ENCODE results near the gene SCNN1G.

SCNN1G gene

GRCh38 chr16:23155445-23156049, 27.0 kb upstream of the SCNN1G start:
- DNase-seq = no peak

DNA sequence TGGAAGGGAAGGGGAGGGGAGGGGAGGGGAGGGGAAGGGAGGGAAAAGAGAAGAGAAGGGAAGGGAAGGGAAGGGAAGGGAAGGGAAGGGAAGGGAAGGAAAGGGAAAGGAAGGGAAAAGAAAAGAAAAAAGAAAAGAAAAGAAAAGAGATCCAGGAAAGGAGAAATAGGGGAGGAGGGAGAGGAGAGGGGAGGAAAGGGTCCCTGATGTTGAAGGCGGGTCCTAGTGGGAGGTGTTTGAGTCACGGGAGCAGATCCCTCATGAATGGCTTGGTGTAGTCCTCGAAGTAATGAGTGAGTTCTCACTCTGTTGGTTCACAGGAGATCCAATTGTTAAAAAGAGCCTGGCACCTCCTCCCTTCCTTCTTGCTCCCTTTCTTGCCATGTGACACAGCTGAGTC, 26.4 kb upstream of the SCNN1G start:
- no peak for DNase-seq

GRCh38 chr16:23156946-23157460, 25.5 kb upstream of the SCNN1G start:
- DNase-seq = no peak

DNA sequence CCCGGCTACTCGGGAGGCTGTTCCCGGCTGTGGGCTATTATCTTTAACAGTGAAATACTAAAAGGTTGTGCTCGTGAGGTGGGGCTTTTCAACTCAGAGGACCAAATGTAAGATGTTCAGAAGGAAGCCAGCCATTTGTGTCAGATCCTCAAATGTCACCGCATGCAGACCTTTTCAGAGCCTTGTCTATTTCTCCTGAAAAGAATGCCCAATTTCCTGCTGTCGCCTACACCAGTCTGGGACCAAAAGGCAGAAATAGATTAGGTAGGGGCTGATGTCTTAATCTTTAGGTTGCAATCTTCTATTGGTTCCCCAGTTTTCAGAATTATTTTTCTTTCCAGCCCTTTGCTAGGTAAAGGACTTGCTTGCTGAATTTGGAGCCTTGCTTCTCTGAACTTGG, 24.4 kb upstream of the SCNN1G start:
- no peak for DNase-seq

GRCh38 chr16:23160082-23160481, 22.5 kb upstream of the SCNN1G start:
- DNase-seq = no peak

DNA sequence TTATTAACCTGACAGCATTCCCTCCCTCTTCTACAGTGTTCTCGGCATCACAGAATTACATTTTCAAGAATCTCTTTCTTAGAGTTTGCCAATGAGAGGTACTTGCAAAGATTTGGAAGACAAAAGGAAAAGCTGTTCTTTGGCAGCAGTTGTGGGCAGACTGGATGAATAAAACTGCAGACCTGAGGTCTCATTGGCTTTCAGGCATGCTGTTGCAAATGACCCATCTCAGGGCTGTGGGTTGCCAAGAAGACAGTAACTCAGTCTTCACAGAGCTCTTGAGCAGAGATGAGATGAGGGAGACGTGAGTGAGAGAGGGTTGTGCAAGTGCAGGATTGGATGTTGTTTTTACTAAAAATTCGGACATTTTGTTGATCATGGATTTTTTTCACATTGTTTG, 22.0 kb upstream of the SCNN1G start:
- no peak for DNase-seq

- DNase-seq = no peak
Observed at GRCh38 chr16:23163921-23164320, 18.6 kb upstream of the SCNN1G start.

- DNase-seq = no peak
Observed at GRCh38 chr16:23164736-23165135, 17.8 kb upstream of the SCNN1G start.

- DNase-seq = no peak
Observed at GRCh38 chr16:23172583-23172982, 10.0 kb upstream of the SCNN1G start.

GRCh38 chr16:23172994-23173393, 9.6 kb upstream of the SCNN1G start:
- no peak for DNase-seq

GRCh38 chr16:23174622-23175021, 7.9 kb upstream of the SCNN1G start:
- no peak for DNase-seq

- DNase-seq = no peak
Observed at GRCh38 chr16:23175651-23176050, 6.9 kb upstream of the SCNN1G start.

GRCh38 chr16:23181506-23181905, 1.0 kb upstream of the SCNN1G start:
- no peak for DNase-seq

GRCh38 chr16:23182206-23182678, 303 bp upstream of the SCNN1G start:
- DNase-seq = peak; percentile 92

- no peak for DNase-seq
Observed at GRCh38 chr16:23183543-23183862, 958 bp downstream of the SCNN1G start.

DNA sequence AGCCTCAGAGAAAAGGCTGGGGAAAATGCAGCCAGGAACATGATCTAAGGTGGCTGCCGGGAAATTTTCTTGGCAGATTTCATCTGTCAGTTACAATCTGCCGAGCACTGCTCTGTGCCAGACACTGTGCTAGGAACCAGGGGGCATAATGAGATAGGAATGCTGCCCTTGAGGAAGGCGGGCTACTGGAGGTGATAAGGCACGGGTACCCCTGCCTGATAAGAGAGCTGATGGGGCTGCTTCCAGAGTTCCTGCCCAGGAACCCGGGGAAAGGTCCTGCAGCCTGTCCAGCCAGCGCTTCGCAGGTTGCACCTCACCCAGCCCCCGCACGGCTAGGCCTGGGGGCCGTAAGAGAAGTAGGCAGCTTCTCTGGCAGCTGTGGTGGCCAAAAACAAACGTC, 3.1 kb downstream of the SCNN1G start:
- DNase-seq = no peak

- DNase-seq = no peak
Observed at GRCh38 chr16:23186171-23186570, 3.6 kb downstream of the SCNN1G start.

- no peak for DNase-seq
Observed at GRCh38 chr16:23187341-23187740, 4.8 kb downstream of the SCNN1G start.

- DNase-seq = no peak
Observed at GRCh38 chr16:23188911-23189310, 6.4 kb downstream of the SCNN1G start.

DNA sequence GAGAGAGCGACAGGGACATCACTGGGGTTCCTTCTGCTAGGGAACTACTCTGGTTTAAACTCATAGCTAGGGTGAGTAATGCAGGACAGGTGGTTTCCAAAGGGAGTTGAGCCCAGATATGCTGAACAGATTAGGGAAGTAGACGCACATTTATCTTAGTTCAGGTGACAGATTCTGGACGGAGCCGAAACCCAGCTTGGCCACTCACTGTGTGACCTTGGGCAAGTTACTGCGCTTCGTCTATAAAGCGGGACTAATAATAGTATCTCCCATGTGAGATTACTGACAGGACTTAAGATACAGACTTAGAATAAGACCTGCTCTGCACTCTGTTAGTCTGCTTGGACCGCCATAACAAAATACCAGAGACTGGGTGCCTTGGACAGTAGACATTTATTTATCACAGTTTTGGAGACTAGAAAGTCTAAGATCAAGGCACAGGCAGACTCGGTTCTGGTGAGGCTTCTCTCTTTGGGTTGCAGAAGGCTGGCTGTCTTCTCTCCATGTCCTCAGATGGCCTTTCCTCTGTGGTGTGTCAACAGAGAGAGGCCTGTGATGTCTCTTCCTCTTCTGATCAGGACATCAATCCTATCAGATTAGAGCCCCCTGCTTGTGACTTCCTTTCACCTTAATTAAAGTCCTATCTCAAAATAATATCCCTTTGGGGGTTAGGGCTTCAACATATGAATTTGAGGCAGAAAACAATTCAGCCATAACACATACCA, 12.1 kb downstream of the SCNN1G start:
- no peak for DNase-seq

DNA sequence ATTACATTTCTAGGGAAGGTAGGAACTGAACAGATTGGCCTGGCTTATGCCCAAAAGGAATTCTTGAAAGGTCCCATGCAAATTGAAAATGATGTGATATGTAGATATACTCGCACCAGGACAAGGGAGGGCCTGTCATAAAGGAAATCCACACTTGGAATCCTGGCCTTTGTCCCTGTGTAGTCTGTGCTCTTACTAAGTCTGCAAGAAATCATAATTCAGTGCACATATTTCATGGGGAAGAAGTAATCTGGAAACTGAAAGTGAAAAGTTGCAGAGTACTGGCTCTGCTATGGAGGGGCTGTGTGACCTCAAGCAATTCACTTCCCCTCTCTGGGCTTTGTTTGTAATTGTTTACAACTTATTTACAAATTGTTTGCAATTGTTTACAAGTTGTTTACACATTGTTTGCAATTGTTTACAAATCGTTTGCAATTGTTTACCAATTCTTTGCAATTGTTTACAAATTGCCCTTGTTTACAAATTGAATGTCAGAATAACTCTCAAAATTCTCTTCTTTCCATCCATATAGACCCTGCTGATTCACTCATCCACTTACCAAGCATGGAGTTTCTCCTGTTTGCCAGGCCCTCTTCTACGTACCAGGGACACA, 12.9 kb downstream of the SCNN1G start:
- DNase-seq = no peak

- DNase-seq = no peak
Observed at GRCh38 chr16:23196539-23196938, 14.0 kb downstream of the SCNN1G start.

DNA sequence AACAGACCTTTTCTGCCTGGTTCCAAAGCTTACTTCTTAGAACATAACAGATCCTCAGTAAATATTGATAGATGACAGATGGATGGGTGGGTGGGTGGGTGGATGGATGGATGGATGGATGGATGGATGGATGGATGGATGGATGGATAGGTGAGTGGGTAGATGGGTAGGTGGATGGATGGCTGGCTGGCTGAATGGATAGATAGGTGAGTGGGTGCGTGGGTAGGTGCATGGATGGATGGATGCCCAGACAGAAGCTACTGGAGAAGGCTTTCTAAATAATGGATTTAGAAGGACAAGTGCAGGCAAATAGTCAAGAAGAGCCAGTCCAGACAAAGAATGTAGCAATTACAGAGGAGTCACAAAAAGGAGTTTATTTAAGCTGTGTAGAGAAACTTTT, 19.6 kb downstream of the SCNN1G start:
- no peak for DNase-seq

- no peak for DNase-seq
Observed at GRCh38 chr16:23206986-23207385, 24.4 kb downstream of the SCNN1G start.

Data from NCI-H2171 treated with DMSO at 0.1 percent for 48 hours (cell line).